T-helper 17 cell (primary cell): ENCODE data around the gene ITGA4. TPM values are rescaled to one million over a fixed set of nuclear protein-coding genes. Genes with fewer than 3 reads are reported as not detected.
A peak's percentile ranks its signal among the peaks of the same experiment; 100 is the strongest.

Source experiments
- ATAC-seq: fragments of 150-1000 bp; cut with Tn5 transposase; 2 replicates; pipeline ENCODE4 v1.10.0; 2021; ENCODE audit warnings: mild to moderate bottlenecking, moderate library complexity
- DNase-seq, 3 donors: peaks; one replicate each; pipeline versions ENCODE4 v3.0.0 to v3.0.0-alpha.2; 2020 to 2021
- H3K9me3 ChIP-seq: one replicate; pipeline ENCODE4 v1.7.0; 2013; ENCODE audit warnings: low read length, mild to moderate bottlenecking; ENCODE audit not compliant: control insufficient read depth, poor library complexity, severe bottlenecking
- H3K27ac Mint-ChIP-seq: one replicate; pipeline ENCODE4 v1.8.0; 2022; ENCODE audit warnings: mild to moderate bottlenecking, moderate library complexity, mixed read lengths
- H3K27me3 Mint-ChIP-seq: one replicate; pipeline ENCODE4 v1.8.0; 2022; ENCODE audit warnings: mixed read lengths
- H3K36me3 Mint-ChIP-seq: one replicate; pipeline ENCODE4 v1.8.0; 2022; ENCODE audit warnings: low read depth, mixed read lengths
- H3K4me1 Mint-ChIP-seq: one replicate; pipeline ENCODE4 v1.8.0; 2022; ENCODE audit warnings: mild to moderate bottlenecking, mixed read lengths
- H3K4me3 Mint-ChIP-seq: one replicate; pipeline ENCODE4 v1.8.0; 2022; ENCODE audit warnings: mild to moderate bottlenecking, moderate library complexity, mixed read lengths
- total RNA-seq, 4 donors: library from RNA in 2 of 4; stranded (reverse) in 2 of 4; gene quantifications; one replicate each; pipeline ENCODE4 v1.2.3 and lab custom pipeline; 2022 to 2026

ITGA4 gene
- total RNA-seq, 2 donors from 2014 or later, result 227 to 237 TPM

GRCh38 chr2:181485638-181485946 lies 28.4 kb downstream of the ITGA4 start:
- Mint-ChIP-seq H3K27me3 (no peaks in the 10 kb centered on the region), H3K36me3 (peaks cover 10% of the 10 kb centered on the region), H3K4me1 (peaks cover 10% of the 10 kb centered on the region), H3K4me3 (no peak overlapping the region), H3K27ac (peak overlapping the region; percentile 82)
- DNase-seq (no peak), ATAC-seq (no peak)
- H3K9me3 ChIP-seq, result no peaks in the 10 kb centered on the region

DNA sequence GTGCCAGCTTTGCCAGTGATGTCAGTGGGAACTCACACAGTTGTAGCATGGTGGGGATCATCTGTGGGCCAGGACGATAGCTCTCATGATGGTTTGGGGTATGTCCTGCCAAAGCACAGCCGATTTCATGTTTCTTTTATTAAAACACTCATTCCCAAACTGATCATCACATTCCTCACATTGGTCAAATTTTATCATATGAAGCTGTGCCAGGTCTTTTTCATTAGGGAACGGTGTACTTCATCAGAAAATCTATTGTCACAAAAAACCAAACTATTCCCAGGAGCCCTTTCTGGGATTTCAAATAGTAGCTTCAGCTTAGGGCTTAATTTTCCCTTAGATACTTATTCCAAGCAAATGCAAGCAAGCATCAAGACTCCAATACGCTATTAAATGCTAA lies 42.0 kb downstream of the ITGA4 start:
- Mint-ChIP-seq H3K27me3 (no peaks in the 10 kb centered on the region), H3K4me1 (peaks cover 4% of the 10 kb centered on the region), H3K36me3 (peaks cover 7% of the 10 kb centered on the region), H3K27ac (peak overlapping the region; percentile 11), H3K4me3 (no peak overlapping the region)
- no peak for DNase-seq
- H3K9me3 ChIP-seq, result no peaks in the 10 kb centered on the region
- no peak for ATAC-seq

DNA sequence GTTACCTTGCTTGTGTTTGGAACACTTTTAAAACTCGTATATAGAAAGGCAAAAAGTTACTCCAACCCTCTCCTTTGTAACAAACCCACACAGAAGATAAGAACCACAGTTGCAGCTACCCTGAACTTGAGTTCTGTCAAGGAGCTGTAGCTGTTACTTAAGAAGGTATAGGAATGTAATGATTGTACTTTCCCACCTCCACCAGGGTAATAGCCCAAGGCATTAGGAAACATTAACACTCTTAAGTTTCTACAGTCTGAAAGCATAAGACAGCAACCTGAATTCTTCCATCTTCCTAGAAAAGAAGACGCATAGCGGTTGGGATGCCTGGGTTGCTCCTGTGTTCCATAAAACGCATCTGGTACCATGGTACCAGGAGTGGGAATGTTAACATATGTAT lies 43.0 kb downstream of the ITGA4 start:
- H3K4me1 Mint-ChIP-seq, result peaks cover 5% of the 10 kb centered on the region
- no peaks in the 10 kb centered on the region for H3K9me3 ChIP-seq
- peaks cover 7% of the 10 kb centered on the region for H3K36me3 Mint-ChIP-seq
- no peak overlapping the region for H3K27ac Mint-ChIP-seq
- DNase-seq, result no peak
- H3K4me3 Mint-ChIP-seq, result no peak overlapping the region
- ATAC-seq, result no peak
- H3K27me3 Mint-ChIP-seq, result no peaks in the 10 kb centered on the region

- Mint-ChIP-seq H3K27ac (peak overlapping the region; percentile 27), H3K4me1 (peaks cover 43% of the 10 kb centered on the region), H3K27me3 (no peaks in the 10 kb centered on the region), H3K4me3 (no peak overlapping the region), H3K36me3 (peaks cover 27% of the 10 kb centered on the region)
- ATAC-seq (no peak), DNase-seq (no peak)
- no peaks in the 10 kb centered on the region for H3K9me3 ChIP-seq
These were observed 58.5 kb downstream of the ITGA4 start for GRCh38 chr2:181515719-181516118.

GRCh38 chr2:181516992-181517391 lies 59.8 kb downstream of the ITGA4 start:
- Mint-ChIP-seq H3K4me1 (peaks cover 43% of the 10 kb centered on the region), H3K27ac (peak overlapping the region; percentile 27), H3K36me3 (peaks cover 22% of the 10 kb centered on the region), H3K27me3 (no peaks in the 10 kb centered on the region), H3K4me3 (no peak overlapping the region)
- DNase-seq (no peak), ATAC-seq (no peak)
- no peaks in the 10 kb centered on the region for H3K9me3 ChIP-seq

GRCh38 chr2:181517685-181518301 lies 60.6 kb downstream of the ITGA4 start:
- no peaks in the 10 kb centered on the region for H3K27me3 Mint-ChIP-seq
- peaks cover 40% of the 10 kb centered on the region for H3K4me1 Mint-ChIP-seq
- no peaks in the 10 kb centered on the region for H3K9me3 ChIP-seq
- H3K27ac Mint-ChIP-seq, result peak overlapping the region; percentile 27
- H3K36me3 Mint-ChIP-seq, result peaks cover 19% of the 10 kb centered on the region
- DNase-seq (no peak), ATAC-seq (peak; percentile 46)
- no peak overlapping the region for H3K4me3 Mint-ChIP-seq

DNA sequence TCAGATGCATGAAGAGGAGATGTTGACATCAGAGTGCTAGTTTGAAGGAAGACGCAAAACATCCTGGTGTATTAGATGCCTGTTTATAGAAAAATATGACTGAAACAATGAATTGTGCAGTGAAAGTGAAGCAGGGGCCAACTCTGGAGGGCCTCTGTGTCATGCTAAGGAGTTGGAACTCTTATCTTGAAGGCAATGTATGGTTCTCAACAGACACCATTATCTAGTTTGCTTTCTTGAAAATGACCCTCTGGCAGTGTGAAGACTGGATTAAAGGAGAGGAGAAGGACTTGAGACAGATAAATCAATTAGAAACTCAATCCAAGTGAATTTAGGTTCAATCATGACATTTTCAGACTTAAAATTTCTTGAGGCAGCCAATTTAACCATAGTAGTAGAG lies 63.1 kb downstream of the ITGA4 start:
- no peak for ATAC-seq
- no peak for DNase-seq
- Mint-ChIP-seq H3K27me3 (no peaks in the 10 kb centered on the region), H3K27ac (peak overlapping the region; percentile 63), H3K4me3 (no peak overlapping the region), H3K36me3 (peaks cover 8% of the 10 kb centered on the region), H3K4me1 (peaks cover 26% of the 10 kb centered on the region)
- no peaks in the 10 kb centered on the region for H3K9me3 ChIP-seq

DNA sequence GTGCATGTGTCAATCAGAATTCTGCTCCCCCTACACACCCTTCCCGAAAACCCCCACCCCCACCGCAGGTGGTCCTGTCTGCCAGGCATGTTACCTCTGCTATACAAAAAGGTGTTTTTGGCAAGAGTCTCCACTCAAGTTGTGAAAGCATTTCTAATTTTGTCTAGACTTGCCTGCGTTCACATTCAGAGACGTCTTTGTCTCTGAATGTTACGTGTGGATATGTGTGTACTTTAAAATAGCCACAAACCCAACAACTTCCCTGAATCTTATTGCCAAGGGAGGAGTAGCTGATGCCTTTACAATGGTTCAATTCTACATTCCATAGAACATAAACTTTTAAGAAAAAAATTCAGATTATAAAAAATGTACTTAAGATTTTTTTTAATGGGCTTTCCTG lies 66.6 kb downstream of the ITGA4 start:
- ATAC-seq, result no peak
- H3K36me3 Mint-ChIP-seq, result peaks cover 9% of the 10 kb centered on the region
- DNase-seq, result no peak
- H3K4me3 Mint-ChIP-seq, result no peak overlapping the region
- no peaks in the 10 kb centered on the region for H3K27me3 Mint-ChIP-seq
- H3K4me1 Mint-ChIP-seq, result peaks cover 9% of the 10 kb centered on the region
- no peak overlapping the region for H3K27ac Mint-ChIP-seq
- no peaks in the 10 kb centered on the region for H3K9me3 ChIP-seq

DNA sequence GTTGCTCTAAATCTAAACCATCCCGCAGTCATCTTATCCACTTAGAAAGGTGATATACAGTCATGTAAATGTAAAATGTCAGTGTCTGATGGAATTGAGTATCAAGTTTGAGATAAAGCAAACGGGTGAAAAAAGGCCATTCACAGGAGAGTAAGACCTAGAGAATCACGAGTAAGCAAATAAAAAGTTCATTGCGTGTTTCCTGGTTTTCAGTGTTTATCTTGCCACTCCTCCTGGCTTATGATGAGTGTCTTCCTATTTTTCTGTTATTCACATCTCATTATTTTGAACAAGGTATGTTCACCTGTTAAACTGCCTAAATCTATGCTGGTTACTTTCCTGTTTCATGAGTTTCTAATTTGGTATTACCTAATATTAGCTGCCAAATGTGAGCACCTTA lies 68.8 kb downstream of the ITGA4 start:
- no peaks in the 10 kb centered on the region for H3K9me3 ChIP-seq
- Mint-ChIP-seq H3K4me3 (no peak overlapping the region), H3K27me3 (no peaks in the 10 kb centered on the region), H3K27ac (peak overlapping the region; percentile 57), H3K4me1 (peaks cover 4% of the 10 kb centered on the region), H3K36me3 (peaks cover 5% of the 10 kb centered on the region)
- ATAC-seq (no peak), DNase-seq (no peak)

DNA sequence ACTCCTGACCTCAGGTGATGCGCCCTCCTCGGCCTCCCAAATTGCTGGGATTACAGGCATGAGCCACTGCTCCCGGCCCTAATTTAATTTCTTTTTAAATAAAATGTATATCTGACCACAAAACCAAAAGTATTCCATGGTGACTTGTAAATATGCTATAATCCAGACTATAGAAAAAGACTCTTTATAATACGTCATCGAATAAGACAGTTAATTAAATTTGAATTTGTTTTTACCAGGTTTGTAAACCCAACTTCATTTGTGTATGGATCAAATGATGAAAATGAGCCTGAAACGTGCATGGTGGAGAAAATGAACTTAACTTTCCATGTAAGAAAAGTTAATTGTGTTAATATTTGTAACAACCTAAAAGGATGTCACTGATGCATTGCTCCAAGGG lies 69.9 kb downstream of the ITGA4 start:
- peaks cover 5% of the 10 kb centered on the region for H3K36me3 Mint-ChIP-seq
- H3K27me3 Mint-ChIP-seq, result no peaks in the 10 kb centered on the region
- no peak overlapping the region for H3K4me3 Mint-ChIP-seq
- H3K9me3 ChIP-seq, result no peaks in the 10 kb centered on the region
- DNase-seq (no peak), ATAC-seq (no peak)
- H3K4me1 Mint-ChIP-seq, result peaks cover 2% of the 10 kb centered on the region
- no peak overlapping the region for H3K27ac Mint-ChIP-seq

GRCh38 chr2:181528441-181528840 lies 71.3 kb downstream of the ITGA4 start:
- Mint-ChIP-seq H3K27ac (no peak overlapping the region), H3K27me3 (no peaks in the 10 kb centered on the region), H3K4me3 (no peak overlapping the region), H3K36me3 (peaks cover 5% of the 10 kb centered on the region), H3K4me1 (peaks cover 4% of the 10 kb centered on the region)
- ATAC-seq (no peak), DNase-seq (no peak)
- no peaks in the 10 kb centered on the region for H3K9me3 ChIP-seq

DNA sequence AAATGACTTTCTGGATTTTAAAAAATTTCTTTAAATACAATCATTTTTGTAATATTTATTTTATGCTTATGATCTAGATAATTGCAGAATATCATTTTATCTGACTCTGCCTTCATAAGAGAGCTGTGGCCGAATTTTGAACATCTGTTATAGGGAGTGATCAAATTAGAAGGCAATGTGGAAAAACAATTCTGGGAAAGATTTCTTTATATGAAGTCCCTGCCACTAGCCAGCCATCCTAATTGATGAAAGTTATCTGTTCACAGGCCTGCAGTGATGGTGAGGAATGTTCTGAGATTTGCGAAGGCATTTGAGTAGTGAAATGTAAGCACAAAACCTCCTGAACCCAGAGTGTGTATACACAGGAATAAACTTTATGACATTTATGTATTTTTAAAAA lies 79.5 kb downstream of the ITGA4 start:
- H3K27me3 Mint-ChIP-seq, result no peaks in the 10 kb centered on the region
- DNase-seq (no peak), ATAC-seq (no peak)
- H3K9me3 ChIP-seq, result no peaks in the 10 kb centered on the region
- peaks cover 4% of the 10 kb centered on the region for H3K4me1 Mint-ChIP-seq
- no peaks in the 10 kb centered on the region for H3K36me3 Mint-ChIP-seq
- H3K4me3 Mint-ChIP-seq, result no peak overlapping the region
- no peak overlapping the region for H3K27ac Mint-ChIP-seq

DNA sequence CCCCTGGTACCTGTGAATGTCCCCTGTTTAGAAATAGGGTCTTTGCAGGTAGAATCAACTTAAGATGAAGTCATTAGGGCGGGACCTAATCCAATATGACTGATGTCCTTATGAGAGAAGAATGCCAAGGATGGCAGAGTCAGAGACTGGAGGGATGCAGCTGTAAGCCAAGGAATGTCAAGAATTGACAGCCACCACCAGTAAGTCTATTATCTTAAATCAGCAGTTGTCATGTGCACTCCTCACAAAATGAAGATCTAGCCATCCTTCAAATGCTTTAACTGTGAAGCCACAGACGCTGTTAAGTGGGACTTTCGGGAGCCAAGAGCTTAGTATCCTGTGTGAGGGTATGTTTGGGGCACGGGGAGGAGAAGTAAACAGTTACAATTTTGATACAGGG lies 83.2 kb downstream of the ITGA4 start:
- ATAC-seq (no peak), DNase-seq (no peak)
- Mint-ChIP-seq H3K36me3 (no peaks in the 10 kb centered on the region), H3K27me3 (no peaks in the 10 kb centered on the region), H3K27ac (no peak overlapping the region), H3K4me3 (no peak overlapping the region), H3K4me1 (no peaks in the 10 kb centered on the region)
- H3K9me3 ChIP-seq, result no peaks in the 10 kb centered on the region

GRCh38 chr2:181542170-181542569 lies 85.0 kb downstream of the ITGA4 start:
- H3K4me3 Mint-ChIP-seq, result no peak overlapping the region
- H3K36me3 Mint-ChIP-seq, result no peaks in the 10 kb centered on the region
- no peak overlapping the region for H3K27ac Mint-ChIP-seq
- no peaks in the 10 kb centered on the region for H3K27me3 Mint-ChIP-seq
- ATAC-seq (no peak), DNase-seq (no peak)
- no peaks in the 10 kb centered on the region for H3K9me3 ChIP-seq
- no peaks in the 10 kb centered on the region for H3K4me1 Mint-ChIP-seq
